GM18526 (cell line): ENCODE data around the gene ARHGEF7.

Experiments used
- POLR2A ChIP-seq: IDR thresholded peaks from 3 replicates; pipeline ENCODE4 v1.6.1; 2011; ENCODE audit not compliant: insufficient read length; ENCODE audit errors: extremely low read depth

Gene ARHGEF7

GRCh38 chr13:111319521-111319920, 204.4 kb downstream of the ARHGEF7 start:
- no peak for TF ChIP-seq POLR2A

DNA sequence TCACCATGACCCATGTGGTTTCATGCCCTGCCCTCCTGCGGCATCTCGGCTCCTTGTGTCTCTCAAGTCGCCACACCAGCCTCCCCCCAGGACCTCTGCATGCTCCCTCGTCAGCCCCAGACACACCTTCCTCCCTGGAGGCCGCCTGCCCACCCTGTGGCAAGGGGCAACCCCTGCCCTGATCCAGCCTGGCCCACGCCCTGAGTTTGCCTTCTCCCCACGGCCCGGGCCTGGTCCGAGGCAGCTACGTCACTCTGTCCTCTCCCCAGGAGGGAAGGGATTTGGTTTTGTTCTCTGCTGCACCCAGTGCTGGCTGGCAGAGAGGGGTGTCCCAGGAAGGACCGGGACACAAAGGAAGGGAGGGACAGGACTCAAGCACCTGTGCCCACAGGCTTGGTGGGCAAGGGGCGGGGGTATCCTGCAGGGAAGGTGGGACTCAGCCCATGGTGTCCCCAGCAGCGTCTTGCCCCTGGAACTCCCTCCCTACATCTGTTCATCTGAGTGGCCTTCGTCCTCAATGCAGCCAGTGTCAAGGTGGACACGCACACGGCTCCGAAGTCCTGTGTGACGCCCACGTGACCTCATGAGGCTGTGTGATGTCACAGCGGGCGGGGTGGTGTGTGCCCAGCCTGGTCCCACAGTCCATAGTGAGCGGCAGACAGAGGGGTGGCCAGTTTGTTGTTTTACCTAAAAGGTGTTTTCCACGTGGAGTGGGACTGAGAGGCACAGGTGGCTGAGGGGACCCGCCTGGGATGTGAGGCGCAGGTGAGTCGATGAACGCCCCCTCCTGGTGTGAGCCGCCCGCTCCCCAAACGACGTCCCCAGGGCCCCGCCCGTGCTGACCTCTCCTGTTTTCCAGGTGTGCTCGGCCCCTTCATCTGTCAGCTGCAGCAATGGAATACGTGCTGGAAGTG, 205.1 kb downstream of the ARHGEF7 start, which contains the start of gene TEX29:
TSS of gene TEX29 (plus strand) at position 645 of the 914 bp plus-strand sequence. CDS start at position 894, 249 bp downstream.
- TF ChIP-seq POLR2A: no peak

DNA sequence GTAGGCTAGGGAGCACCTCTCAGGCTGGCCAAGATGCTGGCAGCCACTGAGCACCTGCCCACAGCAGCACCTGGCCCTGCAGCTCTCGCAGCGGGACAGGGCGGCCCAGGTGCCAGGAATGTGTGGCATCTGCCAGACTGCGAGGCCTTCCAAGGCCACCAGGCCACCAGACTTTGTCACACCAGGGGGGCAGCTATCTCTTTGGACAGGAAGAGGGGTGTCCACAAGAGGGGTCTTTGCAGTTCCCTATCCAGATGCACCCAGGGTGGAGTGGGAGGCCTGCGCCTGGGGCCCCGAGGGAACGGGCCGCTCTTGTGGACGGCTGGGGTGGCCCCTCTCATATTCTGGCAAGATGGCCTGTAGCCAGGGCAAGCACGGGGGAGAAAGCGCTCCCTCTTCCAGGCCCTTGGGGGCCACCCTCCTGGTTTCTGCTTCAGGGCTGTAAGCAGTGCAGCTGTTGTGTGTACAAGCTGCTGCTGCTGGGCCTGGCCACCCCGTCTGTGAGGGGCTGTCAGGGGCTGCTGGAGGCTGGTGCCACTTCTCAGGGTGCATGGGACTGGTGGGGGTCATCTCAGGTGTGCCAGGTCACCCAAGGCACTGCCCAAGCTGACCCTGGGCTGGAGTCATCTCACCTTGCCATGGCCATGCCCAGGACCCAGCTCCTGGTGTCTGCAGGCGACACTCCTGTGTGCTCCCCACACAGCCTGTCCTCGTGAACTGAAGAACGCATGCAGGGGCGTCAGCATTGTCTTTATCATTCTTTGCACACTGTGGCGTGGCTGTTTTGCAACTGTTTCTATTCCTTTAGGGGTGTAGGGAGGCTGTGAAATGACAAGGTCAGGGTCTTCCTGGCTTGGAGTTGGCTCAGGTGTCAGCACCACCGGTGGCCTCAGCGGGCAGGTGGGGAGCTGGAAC, 207.1 kb downstream of the ARHGEF7 start:
- no peak for TF ChIP-seq POLR2A

DNA sequence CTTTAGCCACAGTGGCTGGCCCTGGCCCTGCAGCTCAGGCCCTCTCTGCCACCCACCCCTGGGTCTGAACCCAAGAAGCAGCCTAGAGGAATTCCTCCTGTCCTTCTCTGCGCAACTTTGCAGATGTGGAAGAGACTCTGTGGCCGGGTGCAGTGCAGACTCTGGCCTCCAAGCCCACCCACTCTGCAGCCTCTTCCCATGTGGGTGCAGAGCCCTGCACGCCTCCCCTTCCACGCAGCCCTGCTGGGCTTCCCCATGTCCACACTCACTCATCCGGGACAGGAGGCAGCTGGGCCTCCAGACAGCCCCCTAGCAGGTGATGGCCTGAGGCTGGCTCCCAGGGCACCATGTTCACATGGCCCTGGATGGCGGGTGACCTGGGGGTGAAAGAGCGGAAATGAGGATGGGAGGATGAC, 207.8 kb downstream of the ARHGEF7 start:
- no peak for TF ChIP-seq POLR2A

- TF ChIP-seq POLR2A: no peak
Measured at GRCh38 chr13:111323549-111323948, 208.4 kb downstream of the ARHGEF7 start.

GRCh38 chr13:111323950-111324651, 209.0 kb downstream of the ARHGEF7 start:
- TF ChIP-seq POLR2A: no peak

- no peak for TF ChIP-seq POLR2A
Measured at GRCh38 chr13:111324736-111325135, 209.6 kb downstream of the ARHGEF7 start.

DNA sequence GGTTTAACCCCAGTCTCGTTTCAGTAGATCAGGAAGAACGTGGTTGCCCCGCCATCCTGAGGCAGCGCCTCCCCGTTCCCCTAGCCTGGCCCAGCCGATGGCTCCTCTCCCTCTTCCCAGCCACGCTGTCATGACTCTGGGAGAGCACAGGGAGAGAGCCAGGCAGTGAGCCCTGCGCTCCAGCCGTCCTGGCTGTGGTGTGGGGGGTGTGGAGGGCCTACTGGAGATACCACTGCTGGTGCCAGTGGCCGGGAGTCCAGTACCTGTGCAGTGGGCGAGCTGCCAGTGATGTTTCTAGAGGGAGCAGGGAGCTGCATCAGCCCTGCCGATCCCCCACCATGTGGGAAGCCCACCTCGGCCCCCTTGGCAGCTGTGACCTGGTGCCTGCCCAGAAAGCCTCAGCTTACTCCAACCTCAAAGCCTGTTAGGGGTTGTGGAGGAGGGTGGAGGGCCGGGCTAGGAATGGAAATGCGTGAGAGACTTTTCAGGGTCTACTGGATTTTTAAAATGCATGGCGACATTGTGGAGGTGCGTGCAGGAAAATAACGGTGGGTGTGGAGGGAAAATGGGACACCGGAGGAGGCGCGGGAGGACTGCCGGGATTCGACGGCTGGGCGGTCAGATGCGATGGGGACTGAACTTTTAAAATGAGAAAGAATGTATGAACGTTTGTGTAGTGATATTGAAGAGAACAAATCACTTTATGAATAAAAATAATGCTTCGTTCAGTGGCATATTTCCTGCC, 210.2 kb downstream of the ARHGEF7 start:
- no peak for TF ChIP-seq POLR2A

- TF ChIP-seq POLR2A: no peak
Measured at GRCh38 chr13:111325941-111326620, 211.0 kb downstream of the ARHGEF7 start.

DNA sequence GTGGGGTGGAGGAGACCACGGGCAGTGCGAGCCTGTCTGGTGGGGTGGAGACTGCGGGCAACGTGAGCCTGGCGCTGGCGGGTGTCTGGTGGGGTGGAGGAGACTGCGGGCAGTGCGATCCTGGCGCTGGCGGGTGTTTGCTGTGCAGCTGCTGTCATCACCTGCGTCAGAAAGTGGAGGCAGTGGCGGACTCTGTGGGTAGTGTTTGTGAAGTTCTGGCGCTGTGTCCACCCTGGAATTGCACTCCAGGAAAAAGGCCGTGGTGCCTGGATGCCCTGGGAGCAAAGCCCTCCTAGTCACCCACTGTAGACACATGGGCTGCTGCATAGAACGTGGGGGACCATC, 211.5 kb downstream of the ARHGEF7 start:
- no peak for TF ChIP-seq POLR2A

DNA sequence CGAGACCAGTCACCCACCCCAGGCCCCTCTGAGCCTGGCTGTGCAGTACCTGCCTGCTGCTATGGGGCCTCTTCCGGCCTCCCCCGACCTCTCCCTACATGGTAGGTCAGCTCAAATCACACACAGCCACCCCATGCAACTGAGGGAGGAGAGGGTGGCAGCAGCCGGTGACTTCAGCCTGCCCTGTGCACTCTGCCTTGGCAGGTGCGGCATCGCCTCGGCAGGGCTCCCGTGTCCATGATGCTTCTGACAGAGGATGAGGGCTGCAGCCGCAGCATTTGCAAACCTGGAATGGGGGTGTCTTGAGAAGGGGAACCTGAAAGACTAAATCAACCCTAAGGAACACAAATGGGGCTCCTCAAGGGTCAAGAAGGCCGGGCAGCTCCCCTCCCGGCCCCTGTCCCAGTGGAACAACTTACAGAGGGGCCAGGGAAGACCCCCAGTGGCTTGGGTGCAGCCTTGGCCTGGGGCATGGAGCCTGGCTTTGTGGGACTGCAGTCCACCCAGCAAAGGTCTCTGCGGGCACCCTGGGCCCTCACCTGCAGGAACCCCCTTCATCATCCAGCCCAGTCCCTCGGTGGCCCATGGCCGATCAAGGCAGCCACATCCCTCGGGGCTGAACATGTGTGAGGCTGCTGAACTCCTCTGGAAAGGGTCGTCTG, 212.0 kb downstream of the ARHGEF7 start:
- TF ChIP-seq POLR2A: no peak

- TF ChIP-seq POLR2A: no peak
Measured at GRCh38 chr13:111327730-111328573, 212.8 kb downstream of the ARHGEF7 start.

- TF ChIP-seq POLR2A: no peak
Measured at GRCh38 chr13:111328574-111329410, 213.7 kb downstream of the ARHGEF7 start.
